ENCODE measurements around the gene ACR. TPM values are rescaled to one million over a fixed set of nuclear protein-coding genes. Genes with fewer than 3 reads are reported as not detected.
"Not testable (repeated sequence)": the region's sequence is repeated elsewhere in the genome, so short reads cannot be mapped to it uniquely, and the experiment has no call there.

The ACR gene
- total RNA-seq, 1 donor from 2014 or later = not detected

- DNase-seq; intact Hi-C loops (cut with micrococcal nuclease); ATAC-seq: not testable (repeated sequence)
Measured at GRCh38 chr22:50749302-50750074, 11.5 kb downstream of the ACR start.

- DNase-seq; intact Hi-C loops (cut with micrococcal nuclease); ATAC-seq: not testable (repeated sequence)
Measured at GRCh38 chr22:50755251-50755650, 17.2 kb downstream of the ACR start.

- ATAC-seq; DNase-seq; intact Hi-C loops (cut with micrococcal nuclease): not testable (repeated sequence)
Measured at GRCh38 chr22:50756406-50756805, 18.4 kb downstream of the ACR start.

GRCh38 chr22:50756949-50757491 lies 19.0 kb downstream of the ACR start:
- DNase-seq = peak; percentile 57
- ATAC-seq; intact Hi-C loops (cut with micrococcal nuclease): not testable (repeated sequence)

GRCh38 chr22:50759597-50760341 lies 21.8 kb downstream of the ACR start:
- ATAC-seq; intact Hi-C loops (cut with micrococcal nuclease): not testable (repeated sequence)

GRCh38 chr22:50761829-50762228 lies 23.8 kb downstream of the ACR start:
- intact Hi-C loops (cut with micrococcal nuclease); DNase-seq; ATAC-seq: not testable (repeated sequence)

More at GRCh38 chr22:50759597-50760341, 21.8 kb downstream of the ACR start:
- not testable (repeated sequence) for DNase-seq

- ATAC-seq; DNase-seq; intact Hi-C loops (cut with micrococcal nuclease): not testable (repeated sequence)
Measured at GRCh38 chr22:50764288-50764687, 26.3 kb downstream of the ACR start.

GRCh38 chr22:50775132-50775531 lies 37.1 kb downstream of the ACR start:
- intact Hi-C loops (cut with micrococcal nuclease) = not testable (repeated sequence)
- DNase-seq = peak; percentile 43

GRCh38 chr22:50777631-50778030 lies 39.6 kb downstream of the ACR start:
- ATAC-seq; intact Hi-C loops (cut with micrococcal nuclease); DNase-seq: not testable (repeated sequence)

More at GRCh38 chr22:50775132-50775531, 37.1 kb downstream of the ACR start:
- peak; percentile 49 for ATAC-seq

GRCh38 chr22:50780244-50780643 lies 42.2 kb downstream of the ACR start:
- intact Hi-C loops (cut with micrococcal nuclease); DNase-seq; ATAC-seq: not testable (repeated sequence)

GRCh38 chr22:50782253-50782652 lies 44.2 kb downstream of the ACR start:
- ATAC-seq; DNase-seq; intact Hi-C loops (cut with micrococcal nuclease): not testable (repeated sequence)

- intact Hi-C loops (cut with micrococcal nuclease) = not testable (repeated sequence)
- ATAC-seq (peak; percentile 98), DNase-seq (peak; percentile 94)
Measured at GRCh38 chr22:50783033-50783879, 45.3 kb downstream of the ACR start, which contains the start of gene RABL2B. Gene RABL2B, minus strand, starts transcription at chr22:50783636. Its CDS starts 1,342 bp downstream, at chr22:50782294.

GRCh38 chr22:50783880-50784276 lies 45.9 kb downstream of the ACR start:
- intact Hi-C loops (cut with micrococcal nuclease); DNase-seq: not testable (repeated sequence)
- peak; percentile 26 for ATAC-seq

- ATAC-seq; intact Hi-C loops (cut with micrococcal nuclease); DNase-seq: not testable (repeated sequence)
Measured at GRCh38 chr22:50785289-50785688, 47.3 kb downstream of the ACR start.

- intact Hi-C loops (cut with micrococcal nuclease); ATAC-seq; DNase-seq: not testable (repeated sequence)
Measured at GRCh38 chr22:50786936-50787335, 48.9 kb downstream of the ACR start.
